Stimulated activated CD4-positive, alpha-beta T cell treated with anti-CD3 and anti-CD28 coated beads, TNF-alpha, amount 100 ng/mL, for 48 hours (primary cell): ENCODE data around the gene OBP2A.
"Not testable (repeated sequence)": the region's sequence is repeated elsewhere in the genome, so short reads cannot be mapped to it uniquely, and the experiment has no call there.

Experiments
- DNase-seq, 3 donors: peaks; one replicate each; pipeline ENCODE4 v3.0.0-alpha.2; 2020; ENCODE audit warnings: low read depth in 3 of 3

OBP2A gene

GRCh38 chr9:135526730-135527571, 19.0 kb upstream of the OBP2A start:
- DNase-seq = no peak

- not testable (repeated sequence) for DNase-seq
These were observed 17.0 kb upstream of the OBP2A start for GRCh38 chr9:135528842-135529435.

GRCh38 chr9:135530146-135530545, 15.8 kb upstream of the OBP2A start:
- no peak for DNase-seq

GRCh38 chr9:135531096-135531495, 14.8 kb upstream of the OBP2A start:
- no peak for DNase-seq

GRCh38 chr9:135533113-135533512, 12.8 kb upstream of the OBP2A start:
- no peak for DNase-seq

- DNase-seq = no peak
These were observed 12.3 kb upstream of the OBP2A start for GRCh38 chr9:135533674-135534073.

- DNase-seq = not testable (repeated sequence)
These were observed 11.7 kb upstream of the OBP2A start for GRCh38 chr9:135534192-135534711.

GRCh38 chr9:135534826-135535225, 11.1 kb upstream of the OBP2A start:
- not testable (repeated sequence) for DNase-seq

GRCh38 chr9:135535631-135536030, 10.3 kb upstream of the OBP2A start:
- DNase-seq = not testable (repeated sequence)

- DNase-seq = no peak
These were observed 9.7 kb upstream of the OBP2A start for GRCh38 chr9:135536216-135536615.

- not testable (repeated sequence) for DNase-seq
These were observed 2.5 kb upstream of the OBP2A start for GRCh38 chr9:135543262-135543894.

- no peak for DNase-seq
These were observed 818 bp upstream of the OBP2A start for GRCh38 chr9:135544981-135545635.

GRCh38 chr9:135546792-135547617, 1.1 kb downstream of the OBP2A start:
- not testable (repeated sequence) for DNase-seq

GRCh38 chr9:135547756-135548736, 2.1 kb downstream of the OBP2A start:
- no peak for DNase-seq

GRCh38 chr9:135549478-135550343, 3.8 kb downstream of the OBP2A start:
- DNase-seq = not testable (repeated sequence)

- no peak for DNase-seq
These were observed 4.5 kb downstream of the OBP2A start for GRCh38 chr9:135550344-135550918.

GRCh38 chr9:135551031-135551430, 5.1 kb downstream of the OBP2A start:
- no peak for DNase-seq

- no peak for DNase-seq
These were observed 5.5 kb downstream of the OBP2A start for GRCh38 chr9:135551456-135551855.
